22Rv1 (cell line): ENCODE results near the gene IFNGR2.
"Not testable (repeated sequence)": the region's sequence is repeated elsewhere in the genome, so short reads cannot be mapped to it uniquely, and the experiment has no call there.

ENCODE experiments used
- H3K27ac ChIP-seq: fragments of 450-650 bp; 2 replicates; pipeline ENCODE4 v1.5.1; 2017
- CTCF ChIP-seq: fragments of 450-650 bp; IDR thresholded peaks from 2 replicates; pipeline ENCODE4 v1.5.1; 2017; ENCODE audit warnings: mild to moderate bottlenecking
- ZFX ChIP-seq: fragments of 450-650 bp; IDR thresholded peaks from 2 replicates; pipeline ENCODE4 v1.6.1; 2017; ENCODE audit warnings: antibody characterized with exemption, borderline replicate concordance

IFNGR2 gene

GRCh38 chr21:33455686-33456446 is 52.7 kb downstream of the IFNGR2 start:
- TF ChIP-seq CTCF: no peak
- no peak for TF ChIP-seq ZFX
- H3K27ac ChIP-seq: no peak overlapping the region

GRCh38 chr21:33458861-33459260 is 55.6 kb downstream of the IFNGR2 start:
- no peak overlapping the region for H3K27ac ChIP-seq
- TF ChIP-seq ZFX (no peak), CTCF (no peak)

- no peak overlapping the region for H3K27ac ChIP-seq
- no peak for TF ChIP-seq CTCF
- no peak for TF ChIP-seq ZFX
These were observed 58.5 kb downstream of the IFNGR2 start for GRCh38 chr21:33461538-33462250.

- H3K27ac ChIP-seq: not testable (repeated sequence)
These were observed 66.0 kb downstream of the IFNGR2 start for GRCh38 chr21:33469183-33469582.

DNA sequence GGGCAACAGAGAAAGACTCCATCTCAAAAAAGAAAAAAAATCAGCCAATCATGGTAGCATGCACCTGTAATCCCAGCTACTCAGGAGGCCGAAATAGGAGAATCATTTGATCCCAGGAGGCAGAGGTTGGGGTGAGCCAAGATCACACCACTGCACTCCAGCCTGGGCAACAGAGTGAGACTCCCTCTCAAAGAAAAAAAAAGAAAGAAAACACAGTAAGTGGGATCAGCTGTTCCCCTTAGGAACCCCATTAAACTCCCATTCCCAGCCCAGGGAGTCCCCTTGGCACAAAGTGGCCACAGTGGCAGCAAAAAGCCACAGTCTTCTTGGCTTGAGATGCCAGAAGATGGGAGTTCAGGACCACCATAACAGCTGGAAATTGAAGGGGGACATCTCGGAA is 67.5 kb downstream of the IFNGR2 start:
- no peak overlapping the region for H3K27ac ChIP-seq
- no peak for TF ChIP-seq CTCF
- TF ChIP-seq ZFX: no peak

- H3K27ac ChIP-seq: no peak overlapping the region
- no peak for TF ChIP-seq CTCF
- TF ChIP-seq ZFX: no peak
These were observed 70.1 kb downstream of the IFNGR2 start for GRCh38 chr21:33473344-33473743.

GRCh38 chr21:33477066-33477465 is 73.9 kb downstream of the IFNGR2 start:
- no peak for TF ChIP-seq CTCF
- TF ChIP-seq ZFX: no peak
- no peak overlapping the region for H3K27ac ChIP-seq
